Measurements from ENCODE around the gene FGD3.

Gene FGD3

GRCh38 chr9:93023521-93023815 lies 76.1 kb downstream of the FGD3 start:
- Histone ChIP-seq H2AFZ (ENCODE audit: low read depth, low read length) (no peak overlapping the region), H3K9ac (ENCODE audit: low read depth, low read length) (no peak overlapping the region), H4K20me1 (ENCODE audit: insufficient read depth, low read length) (0 out of 2 replicates have a peak, but pooled peaks cover 3% of the 10 kb centered on the region), H3K4me3 (ENCODE audit: low read depth in 1 of 2, low read length in 2 of 2) (no peak overlapping the region), H3K4me2 (ENCODE audit: insufficient read depth, low read length) (no peak overlapping the region), H3K36me3 (ENCODE audit: insufficient read depth, low read length) (peaks cover 83% of the 10 kb centered on the region), H3K27ac (ENCODE audit: low read length) (no peak overlapping the region), H3K9me3 (ENCODE audit: insufficient read depth, low read length, severe bottlenecking) (no peaks in the 10 kb centered on the region), H3K4me1 (ENCODE audit: insufficient read depth, low read length) (peaks cover 44% of the 10 kb centered on the region), H3K27me3 (ENCODE audit: insufficient read depth, low read length, poor library complexity) (no peaks in the 10 kb centered on the region), H3K79me2 (ENCODE audit: insufficient read depth, low read length) (no peaks in the 10 kb centered on the region)
- DNase-seq (no peak), ATAC-seq (ENCODE audit: insufficient read depth, low read depth) (no peak)
- TF ChIP-seq EZH2 (IDR thresholded peaks at IDR 0.05; ENCODE audit: borderline replicate concordance, low read depth, low read length, severe bottlenecking): no peak
- TF ChIP-seq CTCF (IDR thresholded peaks at IDR 0.05; ENCODE audit: borderline replicate concordance, extremely low read depth, low read length, poor library complexity, severe bottlenecking): no peak

GRCh38 chr9:93024646-93024910 lies 77.3 kb downstream of the FGD3 start:
- no peaks in the 10 kb centered on the region for H3K27me3 ChIP-seq (ENCODE audit: insufficient read depth, low read length, poor library complexity)
- no peak for ATAC-seq (ENCODE audit: insufficient read depth, low read depth)
- no peak overlapping the region for H3K4me2 ChIP-seq (ENCODE audit: insufficient read depth, low read length)
- no peak overlapping the region for H3K4me3 ChIP-seq (ENCODE audit: low read depth in 1 of 2, low read length in 2 of 2)
- no peak overlapping the region for H2AFZ ChIP-seq (ENCODE audit: low read depth, low read length)
- H3K9ac ChIP-seq (ENCODE audit: low read depth, low read length): no peak overlapping the region
- H3K9me3 ChIP-seq (ENCODE audit: insufficient read depth, low read length, severe bottlenecking): no peaks in the 10 kb centered on the region
- no peak for DNase-seq
- no peak for TF ChIP-seq EZH2 (IDR thresholded peaks at IDR 0.05; ENCODE audit: borderline replicate concordance, low read depth, low read length, severe bottlenecking)
- no peak for TF ChIP-seq CTCF (IDR thresholded peaks at IDR 0.05; ENCODE audit: borderline replicate concordance, extremely low read depth, low read length, poor library complexity, severe bottlenecking)
- no peaks in the 10 kb centered on the region for H3K79me2 ChIP-seq (ENCODE audit: insufficient read depth, low read length)
- peaks cover 48% of the 10 kb centered on the region for H3K4me1 ChIP-seq (ENCODE audit: insufficient read depth, low read length)
- peak overlapping the region; percentile 39 for H3K27ac ChIP-seq (ENCODE audit: low read length)
- H3K36me3 ChIP-seq (ENCODE audit: insufficient read depth, low read length): peaks cover 76% of the 10 kb centered on the region
- H4K20me1 ChIP-seq (ENCODE audit: insufficient read depth, low read length): 0 out of 2 replicates have a peak, but pooled peaks cover 7% of the 10 kb centered on the region

- Histone ChIP-seq H3K9ac (ENCODE audit: low read depth, low read length) (no peak overlapping the region), H4K20me1 (ENCODE audit: insufficient read depth, low read length) (0 out of 2 replicates have a peak, but pooled peaks cover 10% of the 10 kb centered on the region), H2AFZ (ENCODE audit: low read depth, low read length) (no peak overlapping the region), H3K27ac (ENCODE audit: low read length) (peak overlapping the region; percentile 39), H3K27me3 (ENCODE audit: insufficient read depth, low read length, poor library complexity) (no peaks in the 10 kb centered on the region), H3K4me3 (ENCODE audit: low read depth in 1 of 2, low read length in 2 of 2) (no peak overlapping the region), H3K79me2 (ENCODE audit: insufficient read depth, low read length) (no peaks in the 10 kb centered on the region), H3K4me2 (ENCODE audit: insufficient read depth, low read length) (no peak overlapping the region), H3K4me1 (ENCODE audit: insufficient read depth, low read length) (peaks cover 48% of the 10 kb centered on the region), H3K36me3 (ENCODE audit: insufficient read depth, low read length) (peaks cover 76% of the 10 kb centered on the region), H3K9me3 (ENCODE audit: insufficient read depth, low read length, severe bottlenecking) (no peaks in the 10 kb centered on the region)
- DNase-seq (no peak), ATAC-seq (ENCODE audit: insufficient read depth, low read depth) (no peak)
- TF ChIP-seq EZH2 (IDR thresholded peaks at IDR 0.05; ENCODE audit: borderline replicate concordance, low read depth, low read length, severe bottlenecking) (no peak), CTCF (IDR thresholded peaks at IDR 0.05; ENCODE audit: borderline replicate concordance, extremely low read depth, low read length, poor library complexity, severe bottlenecking) (no peak)
Measured at GRCh38 chr9:93024986-93025630, 77.8 kb downstream of the FGD3 start.

- Histone ChIP-seq H3K79me2 (ENCODE audit: insufficient read depth, low read length) (no peaks in the 10 kb centered on the region), H3K9me3 (ENCODE audit: insufficient read depth, low read length, severe bottlenecking) (no peaks in the 10 kb centered on the region), H2AFZ (ENCODE audit: low read depth, low read length) (no peak overlapping the region), H3K9ac (ENCODE audit: low read depth, low read length) (no peak overlapping the region), H3K27ac (ENCODE audit: low read length) (peak overlapping the region; percentile 39), H3K4me1 (ENCODE audit: insufficient read depth, low read length) (peaks cover 48% of the 10 kb centered on the region), H4K20me1 (ENCODE audit: insufficient read depth, low read length) (0 out of 2 replicates have a peak, but pooled peaks cover 10% of the 10 kb centered on the region), H3K4me2 (ENCODE audit: insufficient read depth, low read length) (no peak overlapping the region), H3K4me3 (ENCODE audit: low read depth in 1 of 2, low read length in 2 of 2) (no peak overlapping the region), H3K36me3 (ENCODE audit: insufficient read depth, low read length) (peaks cover 76% of the 10 kb centered on the region), H3K27me3 (ENCODE audit: insufficient read depth, low read length, poor library complexity) (no peaks in the 10 kb centered on the region)
- TF ChIP-seq EZH2 (IDR thresholded peaks at IDR 0.05; ENCODE audit: borderline replicate concordance, low read depth, low read length, severe bottlenecking) (no peak), CTCF (IDR thresholded peaks at IDR 0.05; ENCODE audit: borderline replicate concordance, extremely low read depth, low read length, poor library complexity, severe bottlenecking) (no peak)
- no peak for ATAC-seq (ENCODE audit: insufficient read depth, low read depth)
- DNase-seq: no peak
Measured at GRCh38 chr9:93025736-93026135, 78.4 kb downstream of the FGD3 start.
